C1 segment of cervical spinal cord (tissue), 14 donors: ENCODE results near the gene APLN.

ENCODE experiments used
- DNase-seq, 14 donors: peaks; one replicate each; lab custom pipeline; 2025; lab: John Stamatoyannopoulos, UW

APLN gene

DNA sequence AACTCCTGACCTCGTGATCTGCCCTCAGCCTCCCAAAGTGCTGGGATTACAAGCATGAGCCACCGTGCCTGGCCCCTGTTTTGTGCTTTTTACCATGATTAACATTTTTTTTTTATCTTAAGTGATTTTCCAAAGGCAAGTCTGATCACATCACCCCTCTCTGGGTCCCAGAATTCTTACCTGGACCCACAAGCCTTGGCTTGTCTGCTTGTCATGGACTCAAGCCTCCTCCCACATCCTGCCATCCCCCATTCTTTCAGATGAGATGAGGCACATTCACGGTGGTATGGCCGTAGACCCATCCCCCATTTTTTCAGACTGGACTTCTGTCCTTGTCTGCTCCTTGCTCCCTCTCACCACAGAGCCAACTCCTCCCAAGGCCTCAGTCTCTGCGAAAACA lies 55.3 kb downstream of the APLN start:
- DNase-seq, result no peak

DNA sequence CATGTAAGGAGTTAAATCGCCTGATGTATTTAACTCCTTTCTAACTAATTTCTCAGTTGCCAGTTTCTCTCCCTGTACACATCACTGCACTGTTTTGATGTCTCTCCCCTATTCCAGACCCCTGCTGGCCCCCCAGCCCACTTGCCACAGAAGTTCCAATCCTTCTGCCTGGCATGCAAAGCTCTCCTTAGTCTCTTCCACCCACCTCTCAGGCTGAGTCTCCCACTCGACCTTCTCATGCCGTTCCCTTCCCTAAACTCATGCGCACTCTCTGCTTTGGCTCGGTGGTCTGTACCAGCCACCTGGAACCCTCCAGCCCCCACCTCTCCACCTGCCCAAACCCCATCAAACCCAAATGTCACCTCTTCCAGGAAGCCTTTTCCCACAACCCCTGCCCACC lies 56.9 kb downstream of the APLN start:
- DNase-seq, result no peak

DNA sequence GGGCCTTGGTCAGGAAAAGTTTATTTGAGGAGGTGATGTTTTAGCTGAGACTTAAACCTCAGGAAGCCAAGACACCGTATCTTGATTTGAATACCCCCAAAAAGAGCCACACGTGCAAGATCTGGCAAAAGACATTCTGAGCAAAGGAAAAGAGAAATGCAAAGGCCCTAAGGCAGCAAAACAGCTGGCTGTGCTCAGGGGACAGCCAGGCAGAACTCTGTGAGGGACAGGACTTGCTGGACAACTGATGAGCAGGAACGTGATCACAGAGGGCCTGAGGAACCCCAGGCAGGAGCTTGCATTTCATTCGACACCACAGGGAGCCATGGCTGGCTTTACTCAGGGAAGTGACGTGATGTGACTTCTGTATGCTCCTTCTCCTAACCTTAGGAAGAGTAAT lies 58.7 kb downstream of the APLN start:
- no peak for DNase-seq
